Measurements from ENCODE around the gene WASF2. TPM values are rescaled to one million over a fixed set of nuclear protein-coding genes. Genes with fewer than 3 reads are reported as not detected.

The WASF2 gene
- total RNA-seq, 1 experiment from 2014 or later, result 68.6 TPM

DNA sequence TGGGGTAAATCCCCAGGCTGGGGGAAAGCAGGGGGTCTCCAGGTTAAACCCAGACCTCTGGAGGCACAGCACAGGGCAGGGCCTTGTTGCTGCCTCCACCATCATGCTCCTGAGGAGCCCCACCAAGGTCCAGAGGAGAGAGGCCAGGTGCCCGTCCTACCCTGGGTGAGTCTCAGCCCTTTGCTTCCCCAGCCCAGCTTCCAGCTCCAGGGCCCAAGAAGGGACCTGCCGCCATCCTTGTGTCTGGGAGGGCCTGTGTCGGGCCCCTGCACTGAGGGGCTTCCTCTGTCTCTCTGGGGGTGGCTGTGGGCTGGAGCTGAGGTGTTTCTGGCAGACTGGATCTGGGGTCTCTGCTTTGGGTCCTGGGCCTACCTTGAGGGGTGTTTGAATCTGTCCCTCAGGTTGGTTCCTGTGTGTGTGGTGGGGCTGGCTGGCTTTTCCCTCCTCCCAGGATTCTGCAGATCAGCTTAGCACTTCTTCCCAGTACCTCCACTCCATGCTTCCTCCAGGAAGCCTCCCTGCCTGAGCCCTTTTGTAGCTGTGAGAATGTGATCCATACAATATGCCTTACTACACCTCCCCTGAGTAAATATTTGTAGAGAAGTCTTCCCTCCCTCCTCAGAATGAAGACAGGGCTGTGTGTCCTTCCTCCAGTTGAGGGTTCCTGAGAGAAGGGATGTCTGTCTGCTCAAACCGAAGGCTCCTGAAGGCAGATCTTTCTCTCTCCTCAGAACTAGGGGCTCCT lies 91.4 kb downstream of the WASF2 start:
- no peak overlapping the region for H3K4me3 ChIP-seq (ENCODE audit: low read depth, low read length)
- TF ChIP-seq, protein P1, sequence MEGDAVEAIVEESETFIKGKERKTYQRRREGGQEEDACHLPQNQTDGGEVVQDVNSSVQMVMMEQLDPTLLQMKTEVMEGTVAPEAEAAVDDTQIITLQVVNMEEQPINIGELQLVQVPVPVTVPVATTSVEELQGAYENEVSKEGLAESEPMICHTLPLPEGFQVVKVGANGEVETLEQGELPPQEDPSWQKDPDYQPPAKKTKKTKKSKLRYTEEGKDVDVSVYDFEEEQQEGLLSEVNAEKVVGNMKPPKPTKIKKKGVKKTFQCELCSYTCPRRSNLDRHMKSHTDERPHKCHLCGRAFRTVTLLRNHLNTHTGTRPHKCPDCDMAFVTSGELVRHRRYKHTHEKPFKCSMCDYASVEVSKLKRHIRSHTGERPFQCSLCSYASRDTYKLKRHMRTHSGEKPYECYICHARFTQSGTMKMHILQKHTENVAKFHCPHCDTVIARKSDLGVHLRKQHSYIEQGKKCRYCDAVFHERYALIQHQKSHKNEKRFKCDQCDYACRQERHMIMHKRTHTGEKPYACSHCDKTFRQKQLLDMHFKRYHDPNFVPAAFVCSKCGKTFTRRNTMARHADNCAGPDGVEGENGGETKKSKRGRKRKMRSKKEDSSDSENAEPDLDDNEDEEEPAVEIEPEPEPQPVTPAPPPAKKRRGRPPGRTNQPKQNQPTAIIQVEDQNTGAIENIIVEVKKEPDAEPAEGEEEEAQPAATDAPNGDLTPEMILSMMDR (IDR thresholded peaks at IDR 0.05; ENCODE audit: insufficient read depth in 1 of 2, low read depth in 1 of 2, low read length in 1 of 2, severe bottlenecking in 1 of 2, unreplicated experiment in 1 of 2), result no peak
- Mint-ChIP-seq H3K4me3 (ENCODE audit: unreplicated experiment) (no peak overlapping the region), H3K27ac (ENCODE audit: unreplicated experiment) (peak overlapping the region; percentile 56), H3K27me3 (ENCODE audit: insufficient read depth, unreplicated experiment) (no peaks in the 10 kb centered on the region), H3K9me3 (ENCODE audit: unreplicated experiment) (no peaks in the 10 kb centered on the region), H3K36me3 (ENCODE audit: insufficient read depth, unreplicated experiment) (peaks cover 28% of the 10 kb centered on the region), H3K4me1 (ENCODE audit: low read depth, unreplicated experiment) (peaks cover 6% of the 10 kb centered on the region)
- no TSS peak for BruUV-seq (replicated peaks)
- no peaks in the 10 kb centered on the region for H3K9me3 ChIP-seq
- H3K36me3 ChIP-seq (ENCODE audit: control insufficient read depth, insufficient read depth, low read length), result no peaks in the 10 kb centered on the region
- intact Hi-C loops (cut with micrococcal nuclease; ENCODE audit: unreplicated experiment), result no loop called here
- ChIA-PET CTCF (interaction anchor here (0.6 to 2.0 kb wide), 5 partner anchors 32 to 208 kb away, joined by 3 to 6 read pairs (median 4); partner anchors contain the start of gene MAP3K6), POLR2A (no interaction called here)
- DNase-seq, result no peak
- H3K27me3 ChIP-seq (replicated peaks; ENCODE audit: control insufficient read depth, insufficient read depth, low read length), result no peaks in the 10 kb centered on the region
- H3K4me1 ChIP-seq, result peaks cover 8% of the 10 kb centered on the region; the same call in 1 of the 2 replicates

DNA sequence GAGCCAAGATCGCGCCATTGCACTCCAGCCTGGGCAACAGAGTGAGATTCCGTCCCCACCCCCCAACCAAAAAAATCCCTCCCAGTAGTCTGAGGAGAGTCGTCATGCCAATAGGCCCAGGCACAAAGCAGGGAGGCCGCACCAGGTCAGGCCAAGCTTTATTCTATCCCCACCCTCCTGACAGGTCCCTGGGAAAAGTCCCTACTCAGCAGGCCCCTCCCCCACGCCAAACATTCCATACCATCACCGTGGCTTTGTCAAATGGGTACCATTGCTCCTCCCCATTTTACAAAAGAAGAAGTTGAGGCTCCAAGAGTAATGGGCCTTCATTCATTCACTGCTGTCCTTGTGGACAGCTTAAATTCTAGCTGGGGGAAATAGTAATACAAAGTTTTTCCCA lies 92.2 kb downstream of the WASF2 start:
- CTCF ChIA-PET, result interaction anchor here (1.0 to 2.0 kb wide), 4 partner anchors 31 to 159 kb away, joined by 4 to 5 read pairs (median 4); partner anchors contain the start of gene MAP3K6
- H3K4me3 ChIP-seq (ENCODE audit: low read depth, low read length), result no peak overlapping the region
- Mint-ChIP-seq H3K27me3 (ENCODE audit: insufficient read depth, unreplicated experiment) (no peaks in the 10 kb centered on the region), H3K27ac (ENCODE audit: unreplicated experiment) (peak overlapping the region; percentile 56), H3K4me3 (ENCODE audit: unreplicated experiment) (no peak overlapping the region), H3K9me3 (ENCODE audit: unreplicated experiment) (no peaks in the 10 kb centered on the region), H3K4me1 (ENCODE audit: low read depth, unreplicated experiment) (peaks cover 6% of the 10 kb centered on the region), H3K36me3 (ENCODE audit: insufficient read depth, unreplicated experiment) (peaks cover 28% of the 10 kb centered on the region)
- no peaks in the 10 kb centered on the region for H3K36me3 ChIP-seq (ENCODE audit: control insufficient read depth, insufficient read depth, low read length)
- intact Hi-C loops (cut with micrococcal nuclease; ENCODE audit: unreplicated experiment), result no loop called here
- TF ChIP-seq, protein P1 (IDR thresholded peaks at IDR 0.05; ENCODE audit: insufficient read depth in 1 of 2, low read depth in 1 of 2, low read length in 1 of 2, severe bottlenecking in 1 of 2, unreplicated experiment in 1 of 2), result no peak
- no peak for DNase-seq
- BruUV-seq (replicated peaks), result no TSS peak
- H3K27me3 ChIP-seq (replicated peaks; ENCODE audit: control insufficient read depth, insufficient read depth, low read length), result no peaks in the 10 kb centered on the region
- H3K9me3 ChIP-seq, result no peaks in the 10 kb centered on the region
- H3K4me1 ChIP-seq, result peaks cover 8% of the 10 kb centered on the region; the same call in 1 of the 2 replicates
- POLR2A ChIA-PET, result no interaction called here

DNA sequence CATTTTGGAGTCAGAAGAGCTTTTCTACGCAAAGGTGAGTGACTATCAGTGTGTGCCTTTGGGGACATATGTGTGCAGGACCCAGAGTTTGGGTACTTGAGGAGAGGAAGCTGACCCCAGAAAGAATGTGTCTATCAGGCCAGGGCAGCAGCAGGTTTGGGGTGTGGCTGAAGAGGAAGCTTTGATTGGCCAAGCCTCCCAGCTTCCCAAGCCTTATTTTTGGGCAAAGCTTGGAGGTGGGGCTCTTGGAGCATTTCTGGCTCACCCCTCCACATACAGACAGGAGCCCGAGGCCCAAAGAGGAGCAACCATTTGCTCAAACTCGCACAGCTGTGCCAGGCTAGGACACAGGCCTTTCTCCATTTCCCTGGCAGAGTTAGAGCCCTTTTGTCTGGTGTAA lies 92.9 kb downstream of the WASF2 start:
- ChIA-PET POLR2A (no interaction called here), CTCF (interaction anchor here (0.5 to 2.0 kb wide), 7 partner anchors 30 to 305 kb away, joined by 3 to 5 read pairs (median 4); partner anchors contain the start of gene MAP3K6)
- Mint-ChIP-seq H3K27ac (ENCODE audit: unreplicated experiment) (no peak overlapping the region), H3K4me3 (ENCODE audit: unreplicated experiment) (no peak overlapping the region), H3K9me3 (ENCODE audit: unreplicated experiment) (no peaks in the 10 kb centered on the region), H3K27me3 (ENCODE audit: insufficient read depth, unreplicated experiment) (no peaks in the 10 kb centered on the region), H3K36me3 (ENCODE audit: insufficient read depth, unreplicated experiment) (peaks cover 28% of the 10 kb centered on the region), H3K4me1 (ENCODE audit: low read depth, unreplicated experiment) (peaks cover 10% of the 10 kb centered on the region)
- H3K27me3 ChIP-seq (replicated peaks; ENCODE audit: control insufficient read depth, insufficient read depth, low read length), result no peaks in the 10 kb centered on the region
- no peak overlapping the region for H3K4me3 ChIP-seq (ENCODE audit: low read depth, low read length)
- no TSS peak for BruUV-seq (replicated peaks)
- no peaks in the 10 kb centered on the region for H3K9me3 ChIP-seq
- DNase-seq, result no peak
- H3K36me3 ChIP-seq (ENCODE audit: control insufficient read depth, insufficient read depth, low read length), result no peaks in the 10 kb centered on the region
- intact Hi-C loops (cut with micrococcal nuclease; ENCODE audit: unreplicated experiment), result no loop called here
- peaks cover 8% of the 10 kb centered on the region; the same call in 1 of the 2 replicates for H3K4me1 ChIP-seq
- TF ChIP-seq, protein P1 (IDR thresholded peaks at IDR 0.05; ENCODE audit: insufficient read depth in 1 of 2, low read depth in 1 of 2, low read length in 1 of 2, severe bottlenecking in 1 of 2, unreplicated experiment in 1 of 2), result no peak
